ENCODE measurements around the gene DIP2C.

DIP2C gene

DNA sequence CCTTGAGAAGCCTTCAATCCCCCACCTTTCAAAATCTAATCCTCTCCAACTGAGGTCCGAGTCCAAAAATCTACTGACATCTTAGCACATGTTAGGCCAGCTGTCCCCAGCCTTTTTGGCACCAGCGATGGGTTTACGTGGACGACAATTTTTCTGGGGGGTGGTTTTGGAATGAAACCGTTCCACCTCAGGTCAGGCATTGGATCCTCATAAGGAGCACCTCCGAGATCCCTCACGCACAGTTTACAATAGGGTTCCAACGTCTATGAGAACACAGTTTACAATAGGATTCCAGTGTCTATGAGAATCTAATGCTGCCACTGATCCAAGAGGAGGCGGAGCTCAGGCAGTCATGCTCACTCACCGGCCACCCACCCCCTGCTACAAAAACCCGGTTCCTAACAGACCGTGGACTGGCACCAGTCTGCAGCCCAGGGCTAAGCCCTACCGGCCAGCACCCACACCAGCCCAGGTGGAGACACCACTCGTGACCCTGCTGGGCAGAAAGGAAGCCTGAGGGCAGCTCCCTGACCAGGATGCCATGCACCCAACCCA is 107.6 kb downstream of the DIP2C start:
- in situ Hi-C loops (cut with MboI; ENCODE audit: low pct_unique_long_range_greater_than_20kb, low sequenced_read_pairs, unreplicated experiment) = no loop called here
- DNase-seq (ENCODE audit: low spot score) = no peak
- TF ChIP-seq, protein P1, sequence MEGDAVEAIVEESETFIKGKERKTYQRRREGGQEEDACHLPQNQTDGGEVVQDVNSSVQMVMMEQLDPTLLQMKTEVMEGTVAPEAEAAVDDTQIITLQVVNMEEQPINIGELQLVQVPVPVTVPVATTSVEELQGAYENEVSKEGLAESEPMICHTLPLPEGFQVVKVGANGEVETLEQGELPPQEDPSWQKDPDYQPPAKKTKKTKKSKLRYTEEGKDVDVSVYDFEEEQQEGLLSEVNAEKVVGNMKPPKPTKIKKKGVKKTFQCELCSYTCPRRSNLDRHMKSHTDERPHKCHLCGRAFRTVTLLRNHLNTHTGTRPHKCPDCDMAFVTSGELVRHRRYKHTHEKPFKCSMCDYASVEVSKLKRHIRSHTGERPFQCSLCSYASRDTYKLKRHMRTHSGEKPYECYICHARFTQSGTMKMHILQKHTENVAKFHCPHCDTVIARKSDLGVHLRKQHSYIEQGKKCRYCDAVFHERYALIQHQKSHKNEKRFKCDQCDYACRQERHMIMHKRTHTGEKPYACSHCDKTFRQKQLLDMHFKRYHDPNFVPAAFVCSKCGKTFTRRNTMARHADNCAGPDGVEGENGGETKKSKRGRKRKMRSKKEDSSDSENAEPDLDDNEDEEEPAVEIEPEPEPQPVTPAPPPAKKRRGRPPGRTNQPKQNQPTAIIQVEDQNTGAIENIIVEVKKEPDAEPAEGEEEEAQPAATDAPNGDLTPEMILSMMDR (IDR thresholded peaks at IDR 0.05; ENCODE audit: extremely low read depth, insufficient read depth, missing control alignments) = no peak

DNA sequence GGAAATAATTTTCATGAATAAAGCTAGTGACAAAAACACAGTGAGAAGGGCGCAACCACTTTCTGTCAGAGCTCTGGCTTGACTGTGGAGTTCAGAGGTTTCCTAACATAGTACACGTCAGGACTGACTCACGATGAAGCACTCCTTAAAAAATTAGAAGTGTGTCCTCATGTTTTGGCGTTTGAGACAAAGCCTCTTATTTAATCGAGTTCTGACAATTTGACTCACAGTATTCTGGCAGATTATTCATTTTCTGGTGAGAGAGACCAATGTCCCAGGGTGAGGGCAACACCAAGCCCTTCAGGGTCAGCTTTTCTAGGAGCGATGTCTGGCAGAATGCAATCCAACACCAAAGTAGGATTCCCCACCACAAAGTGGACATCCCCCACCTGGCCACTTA is 108.7 kb downstream of the DIP2C start:
- DNase-seq (ENCODE audit: low spot score) = no peak
- TF ChIP-seq, protein P1 (IDR thresholded peaks at IDR 0.05; ENCODE audit: extremely low read depth, insufficient read depth, missing control alignments) = no peak
- in situ Hi-C loops (cut with MboI; ENCODE audit: low pct_unique_long_range_greater_than_20kb, low sequenced_read_pairs, unreplicated experiment) = no loop called here

DNA sequence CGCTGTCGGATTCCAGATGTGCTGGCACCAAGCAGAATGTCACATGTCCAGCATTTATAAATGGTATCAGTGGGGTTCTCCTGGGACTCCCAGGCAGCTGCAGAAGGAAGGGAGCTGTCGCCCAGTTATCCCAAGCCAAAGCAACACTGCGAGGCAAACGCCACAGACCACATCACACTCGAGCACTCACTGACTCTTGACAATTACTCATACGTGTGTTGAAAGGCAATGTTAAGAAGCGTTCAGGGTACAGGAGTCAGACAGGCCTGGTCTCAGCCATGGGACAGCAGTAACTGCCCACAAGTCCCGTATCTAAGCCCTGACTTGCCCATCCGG is 113.4 kb downstream of the DIP2C start:
- in situ Hi-C loops (cut with MboI; ENCODE audit: low pct_unique_long_range_greater_than_20kb, low sequenced_read_pairs, unreplicated experiment) = no loop called here
- DNase-seq (ENCODE audit: low spot score) = no peak
- TF ChIP-seq, protein P1 (IDR thresholded peaks at IDR 0.05; ENCODE audit: extremely low read depth, insufficient read depth, missing control alignments) = no peak

DNA sequence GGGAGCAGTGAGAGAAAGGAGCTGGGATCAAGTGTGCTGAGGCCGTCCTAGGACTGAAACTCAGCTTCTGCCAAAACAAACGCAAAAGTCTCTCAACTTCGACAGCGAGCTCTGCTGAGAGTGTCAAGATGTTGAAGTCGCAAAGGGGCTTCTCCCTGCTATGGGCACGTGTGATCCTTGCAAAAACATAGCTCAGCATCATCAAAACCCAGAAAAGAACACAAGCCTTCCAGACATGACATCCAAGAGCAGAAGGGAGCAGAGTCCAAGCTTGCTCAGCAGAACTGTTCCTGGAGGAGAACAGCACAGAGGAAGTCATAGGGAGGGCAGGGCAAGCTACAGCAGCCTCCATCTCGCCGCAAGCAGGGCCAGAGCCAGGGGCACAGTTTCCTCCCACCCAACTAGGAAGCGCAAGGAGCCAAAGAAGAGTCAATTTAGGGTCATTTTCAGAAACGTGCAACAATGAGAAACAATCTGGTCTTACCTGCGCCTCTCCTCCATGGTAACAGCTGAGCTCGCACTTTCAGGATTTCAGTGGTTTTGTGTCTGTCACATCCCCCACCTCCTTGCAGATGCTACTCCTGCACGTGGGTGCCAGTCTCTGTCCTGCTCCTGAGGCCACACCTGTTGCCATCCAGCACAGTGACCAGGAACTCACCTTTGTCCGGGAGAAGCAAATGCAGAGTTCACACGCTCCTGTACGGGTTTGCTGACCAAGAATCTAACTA is 113.9 kb downstream of the DIP2C start:
- in situ Hi-C loops (cut with MboI; ENCODE audit: low pct_unique_long_range_greater_than_20kb, low sequenced_read_pairs, unreplicated experiment) = no loop called here
- no peak for DNase-seq (ENCODE audit: low spot score)
- TF ChIP-seq, protein P1 (IDR thresholded peaks at IDR 0.05; ENCODE audit: extremely low read depth, insufficient read depth, missing control alignments) = no peak

DNA sequence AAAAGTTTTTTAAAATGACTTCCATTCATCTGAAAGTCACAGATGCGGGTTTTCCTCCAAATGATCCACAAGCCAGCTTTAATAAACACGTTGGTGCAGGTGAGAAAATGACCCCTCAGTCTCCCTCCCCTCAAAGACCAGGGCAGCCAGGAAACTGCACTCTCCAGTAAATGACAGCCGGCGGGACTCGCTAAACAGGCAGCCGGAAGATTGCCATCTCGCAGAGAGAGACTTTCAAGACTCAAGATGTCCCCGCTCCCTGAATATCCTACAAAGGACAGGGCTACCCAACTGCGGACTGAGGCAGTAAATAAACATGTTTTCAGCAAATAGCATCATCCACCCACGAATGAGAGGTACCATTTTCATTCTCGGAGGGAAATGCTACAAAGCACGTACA is 116.8 kb downstream of the DIP2C start:
- in situ Hi-C loops (cut with MboI; ENCODE audit: low pct_unique_long_range_greater_than_20kb, low sequenced_read_pairs, unreplicated experiment) = no loop called here
- TF ChIP-seq, protein P1 (IDR thresholded peaks at IDR 0.05; ENCODE audit: extremely low read depth, insufficient read depth, missing control alignments) = no peak
- no peak for DNase-seq (ENCODE audit: low spot score)

DNA sequence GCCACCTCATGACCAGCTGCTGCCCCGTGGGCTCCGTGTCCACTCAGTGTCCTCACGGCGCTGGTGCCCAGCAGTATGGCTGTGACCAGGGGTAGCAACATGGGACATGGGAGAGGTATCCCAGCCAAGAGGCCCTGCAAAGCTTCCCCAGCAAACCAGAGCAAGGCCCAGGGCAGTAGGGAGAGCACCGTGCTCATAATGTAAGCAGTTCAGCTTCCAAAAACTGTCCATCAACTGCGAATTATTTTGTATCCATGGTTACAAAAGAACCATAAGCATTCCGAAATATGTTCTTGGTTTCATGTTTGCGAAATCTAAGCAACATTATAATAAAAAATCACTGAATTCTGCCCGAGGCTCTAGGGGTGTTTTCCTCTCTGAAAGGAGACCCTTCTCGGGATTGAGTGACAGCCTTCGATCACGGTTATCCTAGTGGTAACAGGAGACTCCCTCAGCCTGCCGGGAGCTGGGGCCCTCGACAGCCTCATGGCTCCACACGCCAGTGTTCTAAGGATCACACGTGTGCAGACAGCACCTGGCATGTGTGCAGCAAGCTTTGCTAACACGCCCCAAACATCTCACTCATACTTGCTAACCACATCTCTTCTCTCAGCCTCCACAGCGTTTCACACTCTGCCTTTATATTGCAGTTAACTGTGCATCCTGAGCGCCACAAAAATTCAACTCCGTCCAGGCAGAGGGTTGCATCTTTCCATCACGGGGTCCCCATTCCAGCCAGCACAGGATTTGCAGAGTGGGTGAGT is 117.6 kb downstream of the DIP2C start:
- TF ChIP-seq, protein P1 (IDR thresholded peaks at IDR 0.05; ENCODE audit: extremely low read depth, insufficient read depth, missing control alignments) = no peak
- no peak for DNase-seq (ENCODE audit: low spot score)
- in situ Hi-C loops (cut with MboI; ENCODE audit: low pct_unique_long_range_greater_than_20kb, low sequenced_read_pairs, unreplicated experiment) = no loop called here
